ENCODE data around the gene AHDC1. TPM values are rescaled to one million over a fixed set of nuclear protein-coding genes. Genes with fewer than 3 reads are reported as not detected.

The AHDC1 gene
- total and polyA plus RNA-seq, 9 of the 15 experiments (the other 6 are each of a cell fraction or from before 2014, with no cell fraction given), result 0.21 to 36.4 (median 4.7) TPM

DNA sequence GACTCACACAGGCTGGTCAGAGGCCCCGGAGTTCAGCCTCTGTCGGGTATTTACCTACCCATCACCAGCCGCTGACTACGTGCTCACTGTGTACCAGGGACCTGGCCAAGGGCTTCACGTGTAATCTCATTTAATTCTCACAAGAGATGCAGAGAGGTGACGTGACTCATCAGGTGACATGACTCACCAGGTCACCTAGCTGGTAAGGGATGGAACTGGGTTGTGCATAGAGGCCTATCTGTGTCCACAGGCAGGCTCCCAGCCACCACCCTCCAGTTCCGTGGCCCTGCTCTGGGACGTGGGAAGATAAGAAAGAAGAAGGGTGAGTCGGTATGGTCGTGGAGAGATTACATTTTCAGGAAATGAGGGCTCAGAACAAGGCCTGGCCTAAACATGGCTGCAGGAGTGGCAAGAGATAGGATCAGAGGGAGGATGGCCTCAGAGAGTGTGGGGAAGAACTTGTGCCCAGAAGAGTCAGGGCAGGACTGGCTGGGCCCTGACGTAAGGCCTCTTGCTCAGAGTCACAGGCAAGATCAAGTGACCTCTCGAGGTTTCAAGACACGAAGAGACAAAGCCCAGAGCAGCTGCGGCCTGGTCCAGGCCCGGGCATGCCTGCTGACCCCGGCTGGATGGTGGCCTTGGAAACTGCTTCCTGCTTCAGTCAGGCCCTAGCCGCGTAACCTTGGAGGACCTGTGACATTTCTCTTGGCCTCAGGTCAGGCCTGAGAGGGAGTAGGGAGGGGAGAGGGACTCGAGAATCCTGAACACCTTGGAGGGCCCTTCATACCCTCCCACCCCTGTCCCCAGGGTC, 61.3 kb downstream of the AHDC1 start (continued):
- TF ChIP-seq SAFB (IDR thresholded peaks at IDR 0.05; ENCODE audit: borderline replicate concordance, low read depth, low read length), result no peak
- peak; percentile 86; the same call in 1 of the 2 replicates for TF ChIP-seq ZBED1 (IDR thresholded peaks at IDR 0.05)
- TF ChIP-seq NELFE (IDR thresholded peaks at IDR 0.05; ENCODE audit: insufficient read depth, insufficient read length), result no peak
- TF ChIP-seq ZNF146 (CRISPR knock-in tag; IDR thresholded peaks at IDR 0.05; ENCODE audit: unreplicated experiment), result no peak
- no peak; the same call in 1 of the 2 replicates for TF ChIP-seq ZBTB7A (IDR thresholded peaks at IDR 0.05; ENCODE audit: borderline replicate concordance, control insufficient read depth, low read depth, low read length)
- TF ChIP-seq TEAD4 (IDR thresholded peaks at IDR 0.05; ENCODE audit: low read length), result peak; percentile 99
- TF ChIP-seq TEAD4 (CRISPR knock-in tag; IDR thresholded peaks at IDR 0.05; ENCODE audit: borderline replicate concordance), result no peak
- TF ChIP-seq, protein P1, sequence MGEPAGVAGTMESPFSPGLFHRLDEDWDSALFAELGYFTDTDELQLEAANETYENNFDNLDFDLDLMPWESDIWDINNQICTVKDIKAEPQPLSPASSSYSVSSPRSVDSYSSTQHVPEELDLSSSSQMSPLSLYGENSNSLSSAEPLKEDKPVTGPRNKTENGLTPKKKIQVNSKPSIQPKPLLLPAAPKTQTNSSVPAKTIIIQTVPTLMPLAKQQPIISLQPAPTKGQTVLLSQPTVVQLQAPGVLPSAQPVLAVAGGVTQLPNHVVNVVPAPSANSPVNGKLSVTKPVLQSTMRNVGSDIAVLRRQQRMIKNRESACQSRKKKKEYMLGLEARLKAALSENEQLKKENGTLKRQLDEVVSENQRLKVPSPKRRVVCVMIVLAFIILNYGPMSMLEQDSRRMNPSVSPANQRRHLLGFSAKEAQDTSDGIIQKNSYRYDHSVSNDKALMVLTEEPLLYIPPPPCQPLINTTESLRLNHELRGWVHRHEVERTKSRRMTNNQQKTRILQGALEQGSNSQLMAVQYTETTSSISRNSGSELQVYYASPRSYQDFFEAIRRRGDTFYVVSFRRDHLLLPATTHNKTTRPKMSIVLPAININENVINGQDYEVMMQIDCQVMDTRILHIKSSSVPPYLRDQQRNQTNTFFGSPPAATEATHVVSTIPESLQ (CRISPR knock-in tag; IDR thresholded peaks at IDR 0.05), result no peak; the same call in 1 of the 2 replicates
- peak; percentile 98 for TF ChIP-seq KLF16 (IDR thresholded peaks at IDR 0.05)
- peak; percentile 62 for TF ChIP-seq PHF20 (IDR thresholded peaks at IDR 0.05; ENCODE audit: partially characterized antibody)
- TF ChIP-seq, protein P2, sequence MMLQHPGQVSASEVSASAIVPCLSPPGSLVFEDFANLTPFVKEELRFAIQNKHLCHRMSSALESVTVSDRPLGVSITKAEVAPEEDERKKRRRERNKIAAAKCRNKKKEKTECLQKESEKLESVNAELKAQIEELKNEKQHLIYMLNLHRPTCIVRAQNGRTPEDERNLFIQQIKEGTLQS (IDR thresholded peaks at IDR 0.05), result peak; percentile 100
- TF ChIP-seq, protein P2 (CRISPR knock-in tag; conservative IDR thresholded peaks at IDR 0.05), result peak; percentile 99
- TF ChIP-seq PTRF (tag; IDR thresholded peaks at IDR 0.05), result peak; percentile 96
- peak; percentile 83 for TF ChIP-seq DIDO1 (tag; IDR thresholded peaks at IDR 0.05; ENCODE audit: low read depth)
- no peak for TF ChIP-seq SETDB1 (IDR thresholded peaks at IDR 0.05; ENCODE audit: low read length)
- TF ChIP-seq ARID2 (IDR thresholded peaks at IDR 0.05), result no peak
- TF ChIP-seq, protein P3, sequence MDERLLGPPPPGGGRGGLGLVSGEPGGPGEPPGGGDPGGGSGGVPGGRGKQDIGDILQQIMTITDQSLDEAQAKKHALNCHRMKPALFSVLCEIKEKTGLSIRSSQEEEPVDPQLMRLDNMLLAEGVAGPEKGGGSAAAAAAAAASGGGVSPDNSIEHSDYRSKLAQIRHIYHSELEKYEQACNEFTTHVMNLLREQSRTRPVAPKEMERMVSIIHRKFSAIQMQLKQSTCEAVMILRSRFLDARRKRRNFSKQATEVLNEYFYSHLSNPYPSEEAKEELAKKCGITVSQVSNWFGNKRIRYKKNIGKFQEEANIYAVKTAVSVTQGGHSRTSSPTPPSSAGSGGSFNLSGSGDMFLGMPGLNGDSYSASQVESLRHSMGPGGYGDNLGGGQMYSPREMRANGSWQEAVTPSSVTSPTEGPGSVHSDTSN (CRISPR knock-in tag; IDR thresholded peaks at IDR 0.05; ENCODE audit: low read depth), result no peak
- TF ChIP-seq, protein P3 (tag; conservative IDR thresholded peaks at IDR 0.05; ENCODE audit: low read depth), result peak; percentile 64; the same call in 1 of the 2 replicates
- no peak for TF ChIP-seq NR1H2 (CRISPR knock-in tag; IDR thresholded peaks at IDR 0.05)
- TF ChIP-seq RBFOX2 (IDR thresholded peaks at IDR 0.05; ENCODE audit: low read depth, low read length), result peak; percentile 75
- no peak for TF ChIP-seq ZFP30 (CRISPR knock-in tag; IDR thresholded peaks at IDR 0.05; ENCODE audit: borderline replicate concordance)
- TF ChIP-seq, protein P4, sequence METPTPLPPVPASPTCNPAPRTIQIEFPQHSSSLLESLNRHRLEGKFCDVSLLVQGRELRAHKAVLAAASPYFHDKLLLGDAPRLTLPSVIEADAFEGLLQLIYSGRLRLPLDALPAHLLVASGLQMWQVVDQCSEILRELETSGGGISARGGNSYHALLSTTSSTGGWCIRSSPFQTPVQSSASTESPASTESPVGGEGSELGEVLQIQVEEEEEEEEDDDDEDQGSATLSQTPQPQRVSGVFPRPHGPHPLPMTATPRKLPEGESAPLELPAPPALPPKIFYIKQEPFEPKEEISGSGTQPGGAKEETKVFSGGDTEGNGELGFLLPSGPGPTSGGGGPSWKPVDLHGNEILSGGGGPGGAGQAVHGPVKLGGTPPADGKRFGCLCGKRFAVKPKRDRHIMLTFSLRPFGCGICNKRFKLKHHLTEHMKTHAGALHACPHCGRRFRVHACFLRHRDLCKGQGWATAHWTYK (CRISPR knock-in tag; IDR thresholded peaks at IDR 0.05), result peak; percentile 100
- TF ChIP-seq ZNF217 (CRISPR knock-in tag; IDR thresholded peaks at IDR 0.05), result no peak

Measured in K562 (cell line).